Fibroblast of peridontal ligament (primary cell): ENCODE measurements around the gene PLCL1.
A peak's percentile ranks its signal among the peaks of the same experiment; 100 is the strongest.

ENCODE experiments used
- DNase-seq: peaks from one replicate; pipeline ENCODE4 v3.0.0-alpha.2; 2010; ENCODE audit errors: extremely low read depth

The PLCL1 gene

DNA sequence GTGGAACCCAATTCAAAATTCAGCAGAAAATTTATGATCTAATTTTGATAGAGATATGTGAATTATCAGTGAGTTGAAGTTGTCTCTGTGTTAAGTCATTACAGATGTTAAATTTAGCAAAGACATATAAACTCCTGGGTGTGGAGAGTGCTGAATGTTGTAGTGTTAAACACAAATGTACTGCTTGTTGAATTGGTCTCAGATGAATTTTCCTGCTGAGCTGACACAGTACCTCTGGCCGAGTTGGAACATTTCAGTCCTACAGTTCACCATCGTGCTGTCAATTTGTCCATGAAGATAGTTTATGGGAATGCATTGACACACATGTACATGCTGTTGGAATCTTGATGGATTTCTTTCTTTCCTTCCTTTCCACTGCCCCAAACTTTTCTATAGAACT lies 255.9 kb downstream of the PLCL1 start:
- no peak for DNase-seq

DNA sequence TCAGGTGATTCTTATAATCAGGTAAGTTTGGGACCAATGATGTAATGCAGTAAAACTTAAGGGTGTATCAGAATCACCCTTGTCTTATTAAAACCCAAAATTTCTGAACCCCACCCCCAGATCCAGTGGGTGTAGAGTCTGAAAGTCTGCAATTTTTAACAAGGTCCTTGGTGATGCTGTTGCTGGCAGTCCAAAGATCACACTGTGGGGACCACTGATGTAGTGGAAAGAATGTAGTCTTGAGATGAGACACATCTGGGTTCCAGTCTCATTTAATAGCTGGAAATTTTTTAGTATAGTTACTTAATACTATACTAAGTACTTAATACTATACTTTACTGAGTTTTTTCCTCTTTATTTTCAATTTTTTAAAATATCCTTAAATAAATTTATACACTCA lies 258.4 kb downstream of the PLCL1 start:
- no peak for DNase-seq

DNA sequence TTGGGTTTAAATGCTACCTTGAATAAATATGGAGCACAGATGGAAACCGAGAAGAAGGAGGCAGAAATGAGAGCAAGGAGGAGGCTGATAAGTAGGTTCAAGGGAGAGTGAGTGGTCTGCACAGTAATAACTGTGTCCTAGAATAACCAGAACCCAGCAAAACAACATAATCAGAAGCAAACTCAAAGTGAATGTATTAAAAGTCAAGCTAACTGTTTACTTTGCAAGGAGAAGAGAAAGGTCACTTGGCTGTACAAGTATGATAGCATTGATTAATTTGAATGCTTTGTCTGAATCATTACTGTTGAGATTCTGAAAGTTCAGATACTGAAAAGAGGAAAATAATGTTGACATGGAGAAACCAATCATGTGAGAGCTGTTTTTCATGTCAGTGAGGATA lies 258.8 kb downstream of the PLCL1 start:
- DNase-seq = no peak

DNA sequence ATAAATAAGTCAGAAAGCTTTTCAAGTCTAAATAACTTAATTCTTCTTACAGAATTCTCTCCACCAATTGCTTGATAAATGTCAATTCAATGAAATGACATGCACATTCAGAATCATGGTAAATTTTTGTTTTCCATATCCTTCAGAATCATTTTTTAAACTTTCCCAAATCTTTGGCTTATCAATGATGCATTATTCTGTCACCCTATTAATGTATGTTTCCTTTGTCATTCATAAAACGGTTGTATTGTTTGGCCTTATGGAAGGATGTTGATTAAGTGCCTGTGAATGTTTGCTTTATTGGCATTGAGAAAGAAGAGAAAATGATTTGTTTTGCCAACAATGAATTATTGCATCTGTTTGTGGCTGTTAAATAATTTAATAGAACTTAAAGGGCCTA lies 260.9 kb downstream of the PLCL1 start:
- no peak for DNase-seq

DNA sequence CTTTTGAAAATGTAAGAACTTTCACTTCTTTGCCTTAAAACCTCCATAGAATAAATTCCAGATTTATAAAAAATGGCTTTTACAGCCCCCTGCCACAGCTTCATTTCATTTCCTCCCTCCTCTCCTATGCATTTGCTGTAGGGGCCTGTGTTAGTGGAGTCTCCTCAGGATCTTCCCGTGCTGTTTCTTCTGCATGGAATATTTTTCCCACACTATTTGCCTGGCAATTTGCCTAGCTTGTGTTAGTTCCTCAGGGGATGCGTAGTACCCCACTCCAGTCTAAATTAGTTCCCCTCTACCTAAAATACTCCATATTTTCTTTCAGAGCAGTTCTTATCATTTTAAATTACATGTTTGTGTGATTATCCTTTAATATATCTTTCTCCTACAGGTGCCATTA lies 262.2 kb downstream of the PLCL1 start:
- no peak for DNase-seq

DNA sequence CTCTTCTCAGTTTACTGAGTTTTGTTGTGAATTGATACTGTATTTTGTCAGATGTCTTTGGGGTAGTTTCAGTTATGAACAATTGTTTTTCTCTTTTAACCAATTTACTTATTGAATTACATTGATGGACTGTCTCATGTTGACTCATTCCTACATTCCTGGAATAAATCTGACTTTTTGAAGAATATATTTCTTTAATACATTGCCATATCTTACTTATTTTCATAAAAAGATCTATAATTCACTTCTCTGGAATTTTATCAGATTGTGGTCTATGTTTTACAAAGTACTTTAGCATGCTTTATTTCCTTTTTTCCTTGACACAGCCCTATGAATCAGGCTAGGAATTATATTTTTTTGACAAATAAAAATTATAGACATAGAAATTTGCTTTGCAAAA lies 268.3 kb downstream of the PLCL1 start:
- no peak for DNase-seq

DNA sequence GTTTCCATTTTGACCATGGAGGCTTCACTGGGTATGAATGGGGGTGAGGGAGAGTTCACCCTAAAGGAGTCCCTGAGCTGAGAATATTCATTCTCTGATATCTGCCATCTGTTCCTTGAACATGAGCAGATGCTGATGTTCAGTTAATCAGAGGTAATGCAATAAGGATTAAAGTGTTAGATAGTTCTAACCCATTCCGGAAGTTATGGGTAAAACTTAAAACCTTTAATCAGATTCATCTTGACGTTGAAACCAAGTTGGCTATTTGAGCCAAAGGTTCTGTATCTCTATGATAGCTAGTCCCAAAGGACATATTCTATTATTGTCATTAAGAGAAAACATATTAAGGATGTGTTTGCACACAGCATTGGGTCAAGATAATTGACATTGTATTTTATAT lies 268.9 kb downstream of the PLCL1 start:
- DNase-seq = no peak

DNA sequence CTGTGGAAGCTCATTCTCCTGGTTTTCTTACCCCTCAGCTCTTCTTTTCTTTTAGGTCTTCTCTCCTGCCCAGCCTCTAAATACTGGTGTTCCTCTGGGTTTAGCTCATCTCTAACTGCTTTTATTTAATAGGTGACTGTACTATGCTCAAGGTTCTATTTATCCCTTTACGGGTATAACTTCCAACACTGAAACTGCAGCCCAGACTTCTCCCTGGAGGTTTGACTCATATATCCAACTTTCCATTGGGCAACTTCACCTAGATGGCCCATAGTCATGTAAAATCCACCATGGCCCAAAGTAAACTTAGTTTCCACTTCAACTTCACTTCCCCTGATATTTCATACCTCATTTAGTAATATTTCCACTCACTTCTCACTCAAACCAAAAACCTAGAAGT lies 273.1 kb downstream of the PLCL1 start:
- DNase-seq = no peak

DNA sequence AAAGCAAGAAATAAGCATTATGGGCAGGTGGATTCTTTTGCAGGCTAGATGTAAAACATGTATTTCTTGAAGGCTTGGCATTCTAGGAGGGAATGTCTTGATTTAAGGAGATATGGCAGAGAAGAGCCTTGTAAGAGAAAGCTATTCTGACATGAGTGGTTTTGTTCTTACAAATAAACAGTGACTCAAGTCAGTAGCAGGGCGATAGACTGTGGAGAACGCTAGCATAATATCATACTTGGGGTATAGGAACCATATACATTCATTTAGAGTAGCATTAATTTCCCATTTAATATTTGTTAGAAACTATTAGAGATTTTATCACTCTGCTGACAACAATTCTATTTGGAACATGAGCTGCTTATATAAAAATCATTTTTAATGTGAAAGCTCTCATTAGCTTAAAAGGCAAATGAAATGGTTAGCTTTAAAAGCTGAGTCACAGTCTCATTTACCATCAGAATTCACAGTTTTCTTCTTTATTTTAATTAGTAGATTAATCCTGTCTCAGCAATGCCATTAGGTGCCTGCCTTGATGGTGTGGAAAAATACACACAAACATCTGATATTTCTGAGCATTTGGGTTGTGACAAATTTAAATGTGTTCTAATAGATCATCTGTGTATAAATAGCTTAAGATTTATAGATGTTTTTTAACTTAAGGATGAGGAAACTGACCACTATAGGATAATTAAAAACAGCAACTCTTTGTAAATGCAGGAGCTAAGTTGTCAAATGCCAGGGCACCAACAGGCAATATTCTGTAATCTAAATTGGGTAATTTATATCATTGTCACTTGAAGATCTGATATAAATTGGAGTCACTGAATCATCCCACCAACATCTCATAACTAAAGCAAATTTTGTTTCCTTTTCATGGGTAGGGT lies 276.7 kb downstream of the PLCL1 start:
- DNase-seq = no peak

DNA sequence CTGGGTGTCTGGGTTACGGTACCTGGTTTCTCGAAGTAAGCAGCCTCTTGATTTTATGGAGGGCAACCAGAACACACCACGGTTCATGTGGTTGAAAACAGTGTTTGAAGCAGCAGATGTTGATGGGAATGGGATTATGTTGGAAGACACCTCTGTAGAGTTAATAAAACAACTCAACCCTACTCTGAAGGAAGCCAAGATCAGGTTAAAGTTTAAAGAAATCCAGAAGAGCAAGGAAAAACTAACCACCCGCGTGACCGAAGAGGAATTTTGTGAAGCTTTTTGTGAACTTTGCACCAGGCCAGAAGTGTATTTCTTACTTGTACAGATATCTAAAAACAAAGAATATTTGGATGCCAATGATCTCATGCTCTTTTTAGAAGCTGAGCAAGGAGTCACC lies 279.8 kb downstream of the PLCL1 start:
- no peak for DNase-seq

DNA sequence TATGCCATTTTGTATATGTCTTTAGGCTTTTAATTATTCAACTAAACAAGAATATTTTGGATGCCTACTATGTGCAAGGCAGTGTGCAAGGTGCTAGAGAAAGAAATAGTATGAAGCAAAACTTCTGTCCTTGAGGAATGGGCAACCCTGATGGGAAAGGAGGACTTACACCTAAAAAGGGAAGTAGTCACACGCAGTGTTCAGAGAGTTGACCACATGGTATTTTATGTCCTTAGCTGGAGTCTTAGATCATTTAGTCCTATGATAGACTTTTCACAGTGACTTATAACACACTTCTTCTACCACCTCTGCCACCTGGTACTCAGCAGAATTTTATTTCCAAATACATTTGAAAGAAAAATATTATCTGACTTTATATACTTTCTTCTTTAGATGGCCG lies 291.6 kb downstream of the PLCL1 start:
- no peak for DNase-seq

DNA sequence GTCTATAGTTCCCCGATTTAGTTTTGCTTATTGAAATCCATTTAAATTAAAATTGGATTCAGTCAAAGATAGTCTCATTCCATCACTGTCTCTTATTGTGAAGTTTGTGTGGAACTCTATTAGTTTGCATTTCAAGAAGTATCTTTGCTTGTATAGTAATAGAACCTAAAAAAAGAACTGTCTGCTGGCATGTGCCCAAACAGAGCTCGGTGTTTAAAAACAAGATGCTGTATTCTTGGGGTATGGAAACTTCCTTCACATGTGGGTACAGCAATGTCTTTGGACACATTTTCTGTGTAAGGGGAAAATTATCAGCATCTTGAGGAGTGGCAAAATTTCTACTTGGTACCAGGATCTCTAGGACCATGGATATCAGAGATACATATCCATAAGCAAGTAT lies 292.6 kb downstream of the PLCL1 start:
- no peak for DNase-seq

DNA sequence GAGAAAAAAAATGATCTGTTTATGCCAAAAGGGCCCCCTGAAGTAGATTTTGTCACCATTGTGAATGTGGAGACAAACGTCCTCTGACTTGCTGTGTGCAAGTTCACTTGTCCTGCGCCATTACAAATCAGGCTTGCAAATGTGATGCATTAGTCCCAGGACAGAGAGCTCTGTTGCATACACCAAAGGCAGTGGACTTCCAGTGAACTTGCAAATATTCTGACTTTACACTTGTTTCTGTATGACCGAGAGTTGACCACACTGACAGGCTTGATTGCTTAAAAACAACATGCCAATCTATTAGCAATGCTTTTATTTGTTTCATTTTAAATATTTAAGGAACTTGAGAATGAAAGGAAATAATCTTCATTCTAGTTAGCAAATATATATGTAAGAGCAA lies 293.2 kb downstream of the PLCL1 start:
- DNase-seq = no peak

DNA sequence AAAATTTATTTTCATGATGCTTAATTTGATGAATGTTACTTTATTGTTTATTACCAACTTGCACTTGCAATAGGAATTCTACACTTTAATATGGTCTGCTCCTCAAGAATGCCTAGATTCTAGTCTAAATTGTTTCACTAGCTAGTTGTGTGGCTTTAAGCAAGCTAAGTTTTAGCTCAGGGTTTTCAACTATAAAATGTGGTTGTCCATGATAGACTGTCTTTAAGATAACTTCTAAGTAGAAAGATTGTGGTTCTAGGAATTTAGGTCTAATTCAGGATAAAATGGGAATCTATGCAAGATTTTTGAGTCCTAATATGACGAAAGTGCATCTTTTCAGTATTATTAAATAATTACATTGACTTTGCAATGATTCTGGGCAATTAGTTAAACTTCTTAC lies 294.0 kb downstream of the PLCL1 start:
- DNase-seq = no peak

DNA sequence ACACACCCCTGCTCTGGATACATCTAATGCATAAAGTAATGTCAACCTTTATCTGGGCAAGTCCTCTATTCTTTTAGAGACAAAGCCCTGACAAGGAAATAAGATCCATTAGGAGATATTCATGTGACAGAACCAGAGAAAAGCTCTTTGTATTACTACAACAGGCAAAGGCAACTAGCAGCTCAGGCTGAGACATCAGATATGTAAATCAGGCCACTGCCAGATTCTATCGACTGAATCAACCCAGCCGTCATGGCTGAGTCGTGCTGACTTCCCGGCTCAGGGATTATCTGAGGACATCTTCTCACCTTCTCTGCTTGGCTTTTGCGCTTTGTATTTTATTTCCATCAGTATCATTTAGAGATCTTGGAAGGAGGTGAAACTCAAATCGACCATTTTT lies 294.5 kb downstream of the PLCL1 start:
- peak; percentile 4 for DNase-seq

DNA sequence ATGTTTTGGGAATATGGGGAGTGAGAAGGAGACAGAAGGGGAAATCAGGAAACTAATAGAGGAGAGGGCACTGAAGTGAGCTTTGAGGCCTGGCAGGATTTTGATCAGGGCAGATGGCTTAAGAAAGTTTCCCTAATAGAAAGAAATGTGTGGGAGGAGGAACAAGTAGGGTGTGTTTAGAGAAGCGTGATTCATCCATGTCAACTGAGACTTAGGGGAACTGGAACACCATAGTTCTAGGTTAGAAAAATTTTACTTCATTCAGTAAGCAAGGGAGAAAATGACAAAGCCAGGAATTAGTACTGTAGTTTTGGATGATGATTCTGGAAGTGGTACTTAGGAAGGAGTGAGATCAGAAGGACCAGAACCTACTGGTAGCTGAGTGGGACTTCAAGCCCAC lies 296.0 kb downstream of the PLCL1 start:
- DNase-seq = peak; percentile 38

DNA sequence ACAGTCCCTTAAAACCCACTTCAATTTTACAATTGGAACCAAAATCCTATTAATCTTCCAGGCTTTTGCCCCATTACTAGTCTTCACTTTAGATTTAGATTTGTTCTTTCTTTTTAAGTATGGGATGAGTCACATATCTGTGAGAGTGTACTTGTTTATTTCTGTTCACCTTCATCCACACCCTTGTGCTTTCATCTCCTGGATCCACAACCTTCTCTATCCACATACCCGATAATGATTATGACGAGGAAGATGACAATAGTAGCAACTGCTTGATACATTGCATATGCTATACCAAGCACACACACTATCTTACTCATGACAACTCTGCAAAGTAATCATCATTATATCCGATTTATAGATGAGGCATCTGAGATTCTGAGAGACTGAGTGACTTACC lies 297.3 kb downstream of the PLCL1 start:
- DNase-seq = no peak

DNA sequence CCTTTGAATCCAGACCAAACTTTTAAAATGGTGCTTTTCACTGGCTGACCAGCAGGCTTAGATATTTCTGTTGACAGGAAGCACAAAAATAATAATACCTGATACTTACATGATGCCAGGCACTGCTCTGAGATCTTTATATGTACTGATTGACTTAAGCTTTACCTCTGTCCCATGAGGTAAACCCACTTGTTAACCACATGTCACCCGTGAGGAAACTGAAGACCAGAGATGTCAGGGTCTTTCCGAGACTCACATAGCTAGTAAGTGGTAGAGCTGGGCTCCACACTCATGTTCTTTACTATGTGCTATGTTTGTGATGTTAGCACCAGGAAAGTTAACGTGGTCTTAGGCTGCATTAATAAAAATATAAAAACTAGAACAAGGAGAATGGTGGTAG lies 297.7 kb downstream of the PLCL1 start:
- no peak for DNase-seq

DNA sequence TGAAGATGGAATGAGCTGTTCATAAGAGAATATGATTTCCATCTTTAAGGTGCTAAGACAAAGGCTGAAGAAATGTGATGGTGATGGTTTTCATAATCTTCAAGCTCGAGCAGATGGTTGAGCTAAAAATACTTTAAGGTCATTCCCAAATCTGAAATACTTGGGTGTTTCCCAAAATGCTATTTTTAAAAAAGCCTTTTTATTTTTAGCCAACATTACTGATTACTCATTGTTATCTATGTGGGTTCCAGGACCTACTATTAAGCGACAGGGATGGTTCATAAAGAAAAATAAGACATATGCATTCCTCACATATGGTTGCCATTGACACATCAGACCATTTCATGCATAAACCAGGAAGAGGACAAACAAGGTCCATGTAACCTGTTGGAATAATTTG lies 298.5 kb downstream of the PLCL1 start:
- no peak for DNase-seq

DNA sequence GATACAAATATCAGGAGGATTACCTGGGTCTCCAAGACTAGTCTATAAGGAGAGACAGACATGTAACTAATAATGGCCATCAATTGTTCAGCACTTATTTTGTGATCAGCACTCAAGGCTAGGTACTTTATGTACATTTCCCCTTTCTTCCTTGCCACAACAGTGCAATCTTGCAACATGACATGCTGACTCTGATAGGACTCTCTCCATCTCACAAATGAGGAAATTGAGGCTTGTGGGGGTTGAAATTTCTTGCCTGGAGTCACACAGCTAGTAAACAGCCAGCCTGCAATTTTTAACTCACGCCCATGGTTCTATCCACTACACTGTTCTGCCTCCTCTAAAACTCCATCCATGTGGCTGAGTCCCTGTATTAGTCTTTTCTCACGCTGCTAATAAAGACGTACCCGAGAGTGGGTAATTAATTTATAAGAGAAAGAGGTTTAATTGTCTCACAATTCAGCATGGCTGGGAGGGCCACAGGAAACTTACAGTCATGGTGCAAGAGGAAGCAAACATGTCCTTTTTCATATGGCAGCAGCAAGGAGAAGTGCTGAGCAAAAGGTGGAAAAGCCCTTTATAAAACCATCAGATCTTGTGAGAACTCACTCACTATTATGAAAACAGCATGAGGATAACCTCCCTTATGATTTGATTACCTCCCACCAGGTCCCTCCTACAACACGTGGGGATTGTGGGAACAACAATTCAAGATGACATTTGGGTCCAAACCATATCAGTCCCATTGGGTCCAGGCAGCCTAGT lies 302.4 kb downstream of the PLCL1 start:
- no peak for DNase-seq

DNA sequence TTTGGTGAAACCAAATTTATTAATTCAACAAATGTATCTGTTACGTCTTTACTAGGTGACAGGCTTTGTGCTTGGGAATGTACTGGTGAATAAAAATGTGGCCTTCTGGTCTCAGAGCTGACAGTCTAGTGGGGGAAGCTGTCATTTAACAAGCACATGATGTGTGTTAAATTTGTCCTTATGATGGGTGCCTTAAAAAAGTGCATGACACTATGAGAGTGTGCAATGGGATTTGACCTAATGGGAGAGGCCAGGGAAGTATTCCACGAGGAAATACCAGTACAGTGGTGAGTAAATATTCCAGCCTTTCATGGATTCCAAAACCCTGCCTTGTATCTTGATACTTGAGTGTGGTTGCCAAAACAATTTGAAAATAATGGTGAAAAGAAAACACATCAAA lies 308.9 kb downstream of the PLCL1 start:
- DNase-seq = no peak

DNA sequence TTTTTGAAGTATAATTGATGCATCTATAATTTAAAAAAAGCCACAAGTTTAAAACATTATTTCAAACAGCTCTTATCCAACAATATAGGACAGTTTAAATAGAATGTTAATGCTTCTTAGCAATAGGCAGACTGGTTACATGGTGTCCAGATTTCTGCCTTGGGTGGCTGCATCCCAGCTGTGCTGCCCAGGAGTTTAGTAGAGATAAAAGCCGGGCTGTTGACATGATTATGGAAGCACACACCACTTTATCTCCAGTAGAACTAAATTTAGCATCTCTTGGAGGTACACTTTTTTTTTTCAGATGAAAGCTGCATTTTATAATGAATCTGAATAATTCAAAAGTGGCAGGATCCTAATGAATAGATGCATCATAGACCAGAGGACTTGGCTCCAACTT lies 309.7 kb downstream of the PLCL1 start:
- DNase-seq = no peak

DNA sequence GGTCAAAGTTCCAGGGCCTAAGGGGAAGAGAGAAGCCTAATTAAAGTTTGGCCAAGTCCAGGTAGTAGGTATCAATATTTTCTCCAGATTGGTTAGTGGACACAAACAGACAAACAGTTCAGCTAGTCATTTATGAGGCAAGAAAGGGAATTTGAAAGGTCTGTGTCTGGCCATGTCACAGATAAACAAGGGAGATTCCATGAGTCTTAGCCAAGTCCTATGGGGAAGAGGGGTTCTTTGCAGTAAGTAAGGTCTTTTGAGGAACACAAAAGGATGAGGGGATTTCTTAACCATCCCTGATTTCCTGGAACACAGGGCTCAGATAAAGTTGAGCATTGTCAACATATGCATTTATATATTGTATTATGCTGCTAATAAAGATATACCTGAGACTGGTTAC lies 310.8 kb downstream of the PLCL1 start:
- DNase-seq = no peak
